Activated CD4-positive, alpha-beta T cell treated with anti-CD3 and anti-CD28 coated beads, Interleukin-10, Interleukin-2, amounts not matched to agents 100 ng/mL and 50 ng/mL, durations not matched to agents 16 hours and 8 hours (primary cell): Measurements from ENCODE around the gene RRAGB.
"Not testable (repeated sequence)": the region's sequence is repeated elsewhere in the genome, so short reads cannot be mapped to it uniquely, and the experiment has no call there.

Experiments
- DNase-seq: peaks from one replicate; pipeline ENCODE4 v3.0.0-alpha.2; 2020

The RRAGB gene

GRCh38 chrX:55717521-55718497 is at the start of gene RRAGB:
TSS of gene RRAGB (plus strand) at chrX:55717749. CDS start at chrX:55718328, 579 bp downstream.
- peak; percentile 94 for DNase-seq

- DNase-seq, result no peak
Observed at GRCh38 chrX:55668084-55668483, 49.5 kb upstream of the RRAGB start.

GRCh38 chrX:55688579-55688978 is 29.0 kb upstream of the RRAGB start:
- not testable (repeated sequence) for DNase-seq

- DNase-seq, result no peak
Observed at GRCh38 chrX:55695227-55696018, 22.1 kb upstream of the RRAGB start.

- DNase-seq, result no peak
Observed at GRCh38 chrX:55697381-55697780, 20.2 kb upstream of the RRAGB start.

GRCh38 chrX:55702671-55703070 is 14.9 kb upstream of the RRAGB start:
- DNase-seq, result no peak

GRCh38 chrX:55703436-55703835 is 14.1 kb upstream of the RRAGB start:
- DNase-seq, result not testable (repeated sequence)

GRCh38 chrX:55705066-55705465 is 12.5 kb upstream of the RRAGB start:
- not testable (repeated sequence) for DNase-seq

- no peak for DNase-seq
Observed at GRCh38 chrX:55709735-55710134, 7.8 kb upstream of the RRAGB start.

GRCh38 chrX:55710701-55711100 is 6.8 kb upstream of the RRAGB start:
- no peak for DNase-seq

- DNase-seq, result no peak
Observed at GRCh38 chrX:55713631-55714030, 3.9 kb upstream of the RRAGB start.

GRCh38 chrX:55714161-55714560 is 3.4 kb upstream of the RRAGB start:
- no peak for DNase-seq

- peak; percentile 3 for DNase-seq
Observed at GRCh38 chrX:55715847-55716246, 1.7 kb upstream of the RRAGB start.

GRCh38 chrX:55716937-55717336 is 612 bp upstream of the RRAGB start:
- DNase-seq, result no peak

- DNase-seq, result no peak
Observed at GRCh38 chrX:55731826-55732225, 14.3 kb downstream of the RRAGB start.

- DNase-seq, result no peak
Observed at GRCh38 chrX:55738969-55739368, 21.4 kb downstream of the RRAGB start.

- no peak for DNase-seq
Observed at GRCh38 chrX:55742649-55743048, 25.1 kb downstream of the RRAGB start.

GRCh38 chrX:55748463-55748862 is 30.9 kb downstream of the RRAGB start:
- not testable (repeated sequence) for DNase-seq

- DNase-seq, result no peak
Observed at GRCh38 chrX:55750256-55750655, 32.7 kb downstream of the RRAGB start.

- peak; percentile 7 for DNase-seq
Observed at GRCh38 chrX:55754861-55755294, 37.3 kb downstream of the RRAGB start.

GRCh38 chrX:55758033-55758432 is 40.5 kb downstream of the RRAGB start:
- DNase-seq, result no peak

GRCh38 chrX:55759478-55759877 is 41.9 kb downstream of the RRAGB start:
- DNase-seq, result no peak

- no peak for DNase-seq
Observed at GRCh38 chrX:55767100-55767499, 49.6 kb downstream of the RRAGB start.

GRCh38 chrX:55774419-55774818 is 56.9 kb downstream of the RRAGB start:
- DNase-seq, result not testable (repeated sequence)
